ENCODE results near the gene QPCT. TPM values are rescaled to one million over a fixed set of nuclear protein-coding genes. Genes with fewer than 3 reads are reported as not detected.
"Not testable (repeated sequence)": the region's sequence is repeated elsewhere in the genome, so short reads cannot be mapped to it uniquely, and the experiment has no call there.

The QPCT gene
- 13.0 and 13.9 TPM in 2 replicates for polyA plus RNA-seq (2013)

DNA sequence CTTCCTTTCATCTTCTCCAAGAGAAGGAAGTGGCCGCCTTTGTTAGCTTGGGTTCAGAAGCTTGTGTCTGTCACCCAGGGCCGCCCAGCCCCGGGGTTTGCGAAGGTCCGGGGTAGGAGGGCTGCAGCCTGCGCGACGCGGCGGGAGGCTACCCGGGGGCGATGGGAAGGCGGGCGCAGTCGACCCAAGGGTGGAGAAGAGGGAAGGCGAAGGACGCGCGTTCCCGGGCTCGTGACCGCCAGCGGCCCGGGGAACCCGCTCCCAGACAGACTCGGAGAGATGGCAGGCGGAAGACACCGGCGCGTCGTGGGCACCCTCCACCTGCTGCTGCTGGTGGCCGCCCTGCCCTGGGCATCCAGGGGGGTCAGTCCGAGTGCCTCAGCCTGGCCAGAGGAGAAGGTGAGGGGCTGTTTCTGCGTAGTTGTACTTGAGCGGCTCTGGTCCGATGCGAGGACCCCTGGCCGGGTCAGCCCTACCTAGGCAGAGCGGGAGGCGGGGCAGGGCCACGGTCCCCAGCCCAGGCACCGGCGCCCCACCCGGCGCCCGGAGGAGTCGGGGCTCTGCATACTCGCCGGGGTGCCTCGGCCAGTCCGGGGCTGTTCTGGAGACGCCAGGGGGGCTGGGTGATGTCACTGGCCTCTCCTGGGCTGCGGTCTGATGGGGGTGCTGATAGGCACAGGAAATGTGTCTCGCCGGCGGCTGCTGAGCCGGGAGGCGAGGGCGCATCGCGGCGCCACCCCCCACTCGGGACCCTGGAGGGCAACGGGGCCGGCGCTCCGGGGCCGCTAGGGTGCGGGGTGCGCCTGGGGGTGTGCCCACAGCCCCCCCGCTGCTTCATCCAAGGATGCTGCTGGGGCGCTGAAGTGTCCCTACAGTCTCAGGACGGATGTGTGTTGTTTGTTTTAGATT is at the start of gene QPCT:
TSS of gene QPCT (plus strand) at position 178 of the 909 bp plus-strand sequence. CDS start at position 280, 102 bp downstream.
- Histone ChIP-seq H3K79me1 (ENCODE audit: low read length) (peaks cover 11% of the 10 kb centered on the region), H3K9me3 (ENCODE audit: insufficient read depth, low read depth, low read length) (no peaks in the 10 kb centered on the region), H3K4me1 (ENCODE audit: control insufficient read depth in 1 of 2, insufficient read depth in 2 of 2, low read length in 2 of 2) (peaks cover 6 to 14% of the 10 kb centered on the region in 2 experiments), H3K27me3 (ENCODE audit: insufficient read depth, low read length) (no peaks in the 10 kb centered on the region), H3K9ac (ENCODE audit: low read length) (no peak within 1 kb of the TSS), H2BK120ac (ENCODE audit: insufficient read depth, low read length, poor library complexity) (peak within 1 kb of the TSS; percentile 95), H3K36me3 (ENCODE audit: control insufficient read depth in 1 of 2, insufficient read depth in 2 of 2, low read length in 2 of 2) (no peaks in the 10 kb centered on the region), H2BK5ac (ENCODE audit: low read depth, low read length, poor library complexity) (peak within 1 kb of the TSS; percentile 76), H3K79me2 (ENCODE audit: control insufficient read depth, insufficient read depth, low read length, poor library complexity) (peaks cover 5% of the 10 kb centered on the region), H2AFZ (ENCODE audit: insufficient read depth, low read length, poor library complexity) (peak within 1 kb of the TSS; percentile 61), H2AK5ac (ENCODE audit: low read length) (no peak within 1 kb of the TSS), H3K23ac (ENCODE audit: low read length) (no peak within 1 kb of the TSS), H3K4me3 (ENCODE audit: low read depth, low read length) (peak within 1 kb of the TSS; percentile 78), H3K4ac (ENCODE audit: low read depth, low read length) (peak within 1 kb of the TSS; percentile 19), H3K14ac (ENCODE audit: low read length) (peak within 1 kb of the TSS; percentile 56), H4K91ac (ENCODE audit: low read depth, low read length) (peak within 1 kb of the TSS; percentile 83), H4K8ac (ENCODE audit: low read depth, low read length) (peak within 1 kb of the TSS; percentile 49), H3K27ac (ENCODE audit: low read depth, low read length) (peak within 1 kb of the TSS; percentile 80), H4K12ac (ENCODE audit: low read depth, low read length) (peak within 1 kb of the TSS; percentile 85), H2BK12ac (ENCODE audit: low read length) (peak within 1 kb of the TSS; percentile 53), H3K18ac (ENCODE audit: low read length) (peak within 1 kb of the TSS; percentile 31), H3K4me2 (ENCODE audit: low read length) (peak within 1 kb of the TSS; percentile 96)
- peak; percentile 24 to 45 for DNase-seq
- WGBS (ENCODE audit: extremely low coverage, insufficient coverage, insufficient read length): no CpG with 5 or more reads among the region's 73 CpGs

DNA sequence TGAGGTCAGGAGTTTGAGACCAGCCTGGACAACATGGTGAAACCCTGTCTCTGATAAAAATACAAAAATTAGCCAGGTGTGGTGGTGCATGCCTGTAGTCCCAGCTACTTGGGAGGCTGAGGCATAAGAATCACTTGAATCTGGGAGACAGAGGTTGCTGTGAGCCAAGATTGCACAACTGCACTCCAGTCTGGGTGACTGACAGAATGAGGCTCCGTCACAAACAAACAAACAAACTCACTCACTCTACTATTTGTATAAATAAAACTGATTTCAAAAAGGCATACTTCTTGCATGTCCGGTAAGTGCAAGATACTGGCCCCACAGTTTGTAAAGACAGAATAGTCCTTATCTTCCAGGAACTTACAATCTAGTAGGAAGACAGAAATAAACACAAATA is 49.6 kb upstream of the QPCT start:
- peak; percentile 27 to 55 for DNase-seq
- H2AFZ ChIP-seq (ENCODE audit: insufficient read depth, low read length, poor library complexity); H4K8ac ChIP-seq (ENCODE audit: low read depth, low read length); H3K9ac ChIP-seq (ENCODE audit: low read length); H3K4me3 ChIP-seq (ENCODE audit: low read depth, low read length); H3K27ac ChIP-seq (ENCODE audit: low read depth, low read length); H2BK120ac ChIP-seq (ENCODE audit: insufficient read depth, low read length, poor library complexity); H4K91ac ChIP-seq (ENCODE audit: low read depth, low read length); H3K36me3 ChIP-seq (ENCODE audit: control insufficient read depth in 1 of 2, insufficient read depth in 2 of 2, low read length in 2 of 2); H3K79me1 ChIP-seq (ENCODE audit: low read length); H3K4ac ChIP-seq (ENCODE audit: low read depth, low read length); H2AK5ac ChIP-seq (ENCODE audit: low read length); H4K12ac ChIP-seq (ENCODE audit: low read depth, low read length); H2BK12ac ChIP-seq (ENCODE audit: low read length); H3K79me2 ChIP-seq (ENCODE audit: control insufficient read depth, insufficient read depth, low read length, poor library complexity); H3K27me3 ChIP-seq (ENCODE audit: insufficient read depth, low read length); H3K23ac ChIP-seq (ENCODE audit: low read length); H3K4me1 ChIP-seq (ENCODE audit: control insufficient read depth in 1 of 2, insufficient read depth in 2 of 2, low read length in 2 of 2); H3K9me3 ChIP-seq (ENCODE audit: insufficient read depth, low read depth, low read length); H3K4me2 ChIP-seq (ENCODE audit: low read length); H2BK5ac ChIP-seq (ENCODE audit: low read depth, low read length, poor library complexity); H3K18ac ChIP-seq (ENCODE audit: low read length); H3K14ac ChIP-seq (ENCODE audit: low read length): not testable (repeated sequence)
- WGBS (ENCODE audit: extremely low coverage, insufficient coverage, insufficient read length): no CpG with 5 or more reads among the region's 2 CpGs

DNA sequence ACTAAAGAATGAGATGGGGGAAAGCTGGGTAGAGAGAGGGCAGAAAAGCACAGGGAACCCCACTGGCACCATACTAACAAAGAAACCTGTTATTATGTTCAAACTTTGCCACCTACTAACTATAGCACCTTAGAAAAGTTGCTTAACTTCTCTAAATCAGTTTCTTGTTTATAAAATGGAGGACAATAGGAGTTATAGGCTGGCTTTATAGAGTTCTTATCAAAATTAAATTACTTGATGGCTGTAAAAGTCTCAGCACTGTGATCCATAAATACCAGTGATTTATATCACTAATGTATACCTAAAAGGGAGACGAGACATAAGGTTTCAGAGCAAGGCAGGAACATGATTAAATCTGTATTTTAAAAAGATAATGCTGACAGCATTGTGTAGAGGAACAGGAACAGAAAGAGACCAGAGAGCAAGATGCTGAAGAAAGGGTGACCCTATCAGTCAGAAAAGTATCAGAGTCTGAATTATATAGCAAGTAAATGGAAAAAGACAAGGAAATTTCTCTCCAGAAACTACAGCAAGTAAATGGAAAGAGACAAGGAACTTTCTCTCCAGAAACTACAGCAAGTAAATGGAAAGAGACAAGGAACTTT is 48.9 kb upstream of the QPCT start:
- H3K9me3 ChIP-seq (ENCODE audit: insufficient read depth, low read depth, low read length): no peaks in the 10 kb centered on the region
- H3K79me1 ChIP-seq (ENCODE audit: low read length): no peaks in the 10 kb centered on the region
- no peak overlapping the region for H3K4ac ChIP-seq (ENCODE audit: low read depth, low read length)
- no peak overlapping the region for H3K27ac ChIP-seq (ENCODE audit: low read depth, low read length)
- no peak overlapping the region for H4K12ac ChIP-seq (ENCODE audit: low read depth, low read length)
- no CpG with 5 or more reads among the region's 1 CpG for WGBS (ENCODE audit: extremely low coverage, insufficient coverage, insufficient read length)
- H2AK5ac ChIP-seq (ENCODE audit: low read length): no peak overlapping the region
- no peak overlapping the region for H3K23ac ChIP-seq (ENCODE audit: low read length)
- H4K91ac ChIP-seq (ENCODE audit: low read depth, low read length): no peak overlapping the region
- no peak for DNase-seq
- no peak overlapping the region for H2BK5ac ChIP-seq (ENCODE audit: low read depth, low read length, poor library complexity)
- no peak overlapping the region for H3K9ac ChIP-seq (ENCODE audit: low read length)
- peaks cover 1 to 7% of the 10 kb centered on the region in 2 experiments for H3K36me3 ChIP-seq (ENCODE audit: control insufficient read depth in 1 of 2, insufficient read depth in 2 of 2, low read length in 2 of 2)
- no peak overlapping the region for H3K4me2 ChIP-seq (ENCODE audit: low read length)
- no peak overlapping the region for H3K14ac ChIP-seq (ENCODE audit: low read length)
- H3K79me2 ChIP-seq (ENCODE audit: control insufficient read depth, insufficient read depth, low read length, poor library complexity): no peaks in the 10 kb centered on the region
- no peak overlapping the region for H4K8ac ChIP-seq (ENCODE audit: low read depth, low read length)
- no peaks in the 10 kb centered on the region for H3K27me3 ChIP-seq (ENCODE audit: insufficient read depth, low read length)
- no peak overlapping the region for H2AFZ ChIP-seq (ENCODE audit: insufficient read depth, low read length, poor library complexity)
- H2BK12ac ChIP-seq (ENCODE audit: low read length): no peak overlapping the region
- no peaks in the 10 kb centered on the region for H3K4me1 ChIP-seq (ENCODE audit: control insufficient read depth in 1 of 2, insufficient read depth in 2 of 2, low read length in 2 of 2)
- H3K4me3 ChIP-seq (ENCODE audit: low read depth, low read length): no peak overlapping the region
- no peak overlapping the region for H2BK120ac ChIP-seq (ENCODE audit: insufficient read depth, low read length, poor library complexity)
- H3K18ac ChIP-seq (ENCODE audit: low read length): no peak overlapping the region

DNA sequence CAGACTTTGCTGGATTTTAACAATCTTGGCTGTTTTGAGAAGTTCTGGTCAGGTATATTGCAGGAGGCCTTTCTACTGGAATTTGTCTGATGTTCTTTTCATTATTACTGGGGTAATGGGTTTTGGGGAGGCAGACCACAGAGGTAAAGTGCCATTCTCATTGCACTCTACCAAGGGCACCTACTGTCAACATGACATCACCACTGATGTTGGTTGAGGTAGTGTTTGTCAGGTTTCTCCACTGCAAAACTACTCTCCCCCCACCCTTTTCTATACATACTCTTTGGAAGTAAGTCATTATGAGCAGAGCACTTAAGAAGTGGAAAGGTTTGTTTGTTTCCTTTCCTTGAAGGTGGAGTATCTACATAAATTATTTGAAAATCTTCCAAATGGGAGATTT is 46.8 kb upstream of the QPCT start:
- Histone ChIP-seq H3K36me3 (ENCODE audit: control insufficient read depth in 1 of 2, insufficient read depth in 2 of 2, low read length in 2 of 2) (peaks cover 1% of the 10 kb centered on the region in 2 experiments), H2BK5ac (ENCODE audit: low read depth, low read length, poor library complexity) (no peak overlapping the region), H3K27ac (ENCODE audit: low read depth, low read length) (no peak overlapping the region), H2AFZ (ENCODE audit: insufficient read depth, low read length, poor library complexity) (no peak overlapping the region), H2BK12ac (ENCODE audit: low read length) (no peak overlapping the region), H3K9ac (ENCODE audit: low read length) (no peak overlapping the region), H3K14ac (ENCODE audit: low read length) (no peak overlapping the region), H4K8ac (ENCODE audit: low read depth, low read length) (no peak overlapping the region), H3K4me2 (ENCODE audit: low read length) (no peak overlapping the region), H3K4ac (ENCODE audit: low read depth, low read length) (peak overlapping the region; percentile 15), H2AK5ac (ENCODE audit: low read length) (no peak overlapping the region), H4K12ac (ENCODE audit: low read depth, low read length) (no peak overlapping the region), H4K91ac (ENCODE audit: low read depth, low read length) (no peak overlapping the region), H3K9me3 (ENCODE audit: insufficient read depth, low read depth, low read length) (no peaks in the 10 kb centered on the region), H3K79me2 (ENCODE audit: control insufficient read depth, insufficient read depth, low read length, poor library complexity) (no peaks in the 10 kb centered on the region), H3K79me1 (ENCODE audit: low read length) (no peaks in the 10 kb centered on the region), H3K27me3 (ENCODE audit: insufficient read depth, low read length) (no peaks in the 10 kb centered on the region), H3K18ac (ENCODE audit: low read length) (no peak overlapping the region), H3K4me3 (ENCODE audit: low read depth, low read length) (no peak overlapping the region), H3K4me1 (ENCODE audit: control insufficient read depth in 1 of 2, insufficient read depth in 2 of 2, low read length in 2 of 2) (no peaks in the 10 kb centered on the region), H2BK120ac (ENCODE audit: insufficient read depth, low read length, poor library complexity) (no peak overlapping the region), H3K23ac (ENCODE audit: low read length) (no peak overlapping the region)
- no peak for DNase-seq

Measured in trophoblast cell (in vitro differentiated cells and primary cell).